GM23248 (cell line): Measurements from ENCODE around the gene PSMC5. TPM values are rescaled to one million over a fixed set of nuclear protein-coding genes. Genes with fewer than 3 reads are reported as not detected.
A peak's percentile ranks its signal among the peaks of the same experiment; 100 is the strongest.
"Not testable (repeated sequence)": the region's sequence is repeated elsewhere in the genome, so short reads cannot be mapped to it uniquely, and the experiment has no call there.

Source experiments
- DNase-seq: peaks from one replicate; pipeline ENCODE4 v3.0.0-alpha.2; 2015
- H2AFZ ChIP-seq: fragments of 200-600 bp; sonication (generic); 2 replicates; pipeline ENCODE4 v1.6.1; 2016; ENCODE audit warnings: antibody characterized with exemption
- H3F3A ChIP-seq: fragments of 200-600 bp; sonication (generic); 2 replicates; pipeline ENCODE4 v1.6.1; 2016; ENCODE audit warnings: mild to moderate bottlenecking, antibody characterized with exemption, mixed run types; ENCODE audit not compliant: insufficient read depth
- H3K27ac ChIP-seq: fragments of 200-600 bp; sonication (generic); 2 replicates; pipeline ENCODE4 v1.5.1; 2016; ENCODE audit warnings: mild to moderate bottlenecking
- H3K27me3 ChIP-seq: fragments of 200-600 bp; sonication (generic); replicated peaks from 2 replicates; pipeline ENCODE4 v1.6.1; 2016; ENCODE audit warnings: mild to moderate bottlenecking; ENCODE audit not compliant: insufficient read depth
- H3K36me3 ChIP-seq: fragments of 200-600 bp; sonication (generic); 2 replicates; pipeline ENCODE4 v1.6.1; 2016; ENCODE audit warnings: low read depth, mild to moderate bottlenecking
- H3K4me1 ChIP-seq: fragments of 200-600 bp; sonication (generic); 2 replicates; pipeline ENCODE4 v1.6.1; 2016; ENCODE audit warnings: mild to moderate bottlenecking; ENCODE audit not compliant: insufficient read depth
- H3K4me2 ChIP-seq: fragments of 200-600 bp; sonication (generic); one replicate; pipeline ENCODE4 v1.6.1; 2016; ENCODE audit warnings: mild to moderate bottlenecking; ENCODE audit not compliant: unreplicated experiment
- H3K4me3 ChIP-seq: fragments of 200-600 bp; sonication (generic); 2 replicates; pipeline ENCODE4 v1.5.1; 2016; ENCODE audit warnings: mild to moderate bottlenecking
- H3K79me2 ChIP-seq: fragments of 200-600 bp; sonication (generic); 2 replicates; pipeline ENCODE4 v1.6.1; 2016; ENCODE audit warnings: mild to moderate bottlenecking; ENCODE audit not compliant: insufficient read depth
- H3K9ac ChIP-seq: fragments of 200-600 bp; sonication (generic); 2 replicates; pipeline ENCODE4 v1.6.1; 2016; ENCODE audit warnings: mild to moderate bottlenecking
- H3K9me2 ChIP-seq: fragments of 200-600 bp; sonication (generic); 2 replicates; pipeline ENCODE4 v1.6.1; 2016; ENCODE audit warnings: mixed run types, mild to moderate bottlenecking, moderate library complexity; ENCODE audit not compliant: insufficient read depth
- H3K9me3 ChIP-seq: fragments of 200-600 bp; sonication (generic); one replicate; pipeline ENCODE4 v1.6.1; 2017; ENCODE audit warnings: low read depth
- H4K20me1 ChIP-seq: fragments of 200-600 bp; sonication (generic); 2 replicates; pipeline ENCODE4 v1.6.0; 2016; ENCODE audit not compliant: insufficient read depth
- EZH2 ChIP-seq: fragments of 200-600 bp; sonication (generic); IDR thresholded peaks from 2 replicates; pipeline ENCODE4 v1.6.1; 2018; ENCODE audit warnings: antibody characterized with exemption, mild to moderate bottlenecking; ENCODE audit not compliant: insufficient read depth, poor library complexity, severe bottlenecking
- EZH2phosphoT487 ChIP-seq: fragments of 200-600 bp; sonication (generic); IDR thresholded peaks from 2 replicates; pipeline ENCODE4 v1.6.1; 2018; ENCODE audit warnings: antibody characterized with exemption, moderate library complexity, mild to moderate bottlenecking, low read depth; ENCODE audit not compliant: insufficient read depth
- WGBS, 2 experiments: methylation state at CpG; one replicate each; pipeline ENCODE4 v1.1.6; 2015 to 2017; ENCODE audit warnings: low lambda C conversion rate in 2 of 2, low coverage in 1 of 2; ENCODE audit errors: missing lambda C conversion rate in 2 of 2; 5-methylcytosine and 5-hydroxymethylcytosine counted together
- in situ Hi-C: fragments of 300-500 bp; cut with MboI; formaldehyde crosslinking; loops from 2 replicates; pipeline ENCODE4 v1.15.0; 2020
- polyA plus RNA-seq: library from polyadenylated mRNA; unstranded; fragments of >200 nt; fragmentation: Nextera tagmentation; extraction: Ambion mirVana; gene quantifications from 2 replicates; pipeline ENCODE4 v1.2.1, GENCODE V29; 2016
- total RNA-seq: library from RNA; depleted of rRNA; stranded (reverse); fragments of >200 nt; shearing (Covaris generic); gene quantifications from 2 replicates; pipeline ENCODE4 v1.2.3, GENCODE V29; 2014

Gene PSMC5
- total and polyA plus RNA-seq, 2 experiments from 2014 or later, result 60.5 to 180 TPM

- H3K79me2 ChIP-seq, result no peaks in the 10 kb centered on the region
- H4K20me1 ChIP-seq, result no peaks in the 10 kb centered on the region
- no peak for DNase-seq
- no peak overlapping the region for H3K27ac ChIP-seq
- no peak for TF ChIP-seq EZH2phosphoT487
- no peak for TF ChIP-seq EZH2
- H3K9ac ChIP-seq, result no peak overlapping the region
- H3K9me2 ChIP-seq, result no peaks in the 10 kb centered on the region
- no peak overlapping the region for H3K4me2 ChIP-seq
- 0 out of 2 replicates have a peak, but pooled peaks cover 4% of the 10 kb centered on the region for H3K27me3 ChIP-seq
- H2AFZ ChIP-seq, result no peak overlapping the region
- no peaks in the 10 kb centered on the region for H3F3A ChIP-seq
- WGBS, 2 experiments, result 68 to 72% methylated on average over 3 of the region's 3 CpGs
- no peak overlapping the region for H3K4me3 ChIP-seq
- H3K36me3 ChIP-seq, result no peaks in the 10 kb centered on the region
- H3K9me3 ChIP-seq, result no peaks in the 10 kb centered on the region
- in situ Hi-C loops, result no loop called here
- H3K4me1 ChIP-seq, result no peaks in the 10 kb centered on the region
These were observed 32.0 kb downstream of the PSMC5 start for GRCh38 chr17:63859257-63859656.

DNA sequence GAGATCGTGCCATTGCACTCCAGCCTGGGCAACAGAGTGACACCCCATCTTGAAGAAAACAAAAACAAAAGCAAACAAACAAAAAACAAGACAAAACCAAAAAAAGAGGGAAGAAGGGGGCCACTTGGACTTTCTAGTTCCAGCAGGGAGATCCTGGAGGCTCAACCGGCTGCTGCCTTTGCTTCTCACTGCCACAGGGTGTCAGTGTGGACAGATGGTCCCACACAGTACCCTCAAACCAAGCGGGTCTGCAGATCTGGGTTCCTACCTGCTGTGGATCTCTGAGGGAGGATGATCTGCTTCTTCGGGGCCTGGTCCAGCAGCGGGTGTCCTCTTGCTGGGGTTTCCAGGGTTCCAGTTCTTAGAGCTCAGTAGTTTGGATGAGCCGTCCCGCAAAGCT lies 39.4 kb downstream of the PSMC5 start:
- in situ Hi-C loops, H3K27me3 ChIP-seq: not testable (repeated sequence)

GRCh38 chr17:63869491-63870291 lies 42.5 kb downstream of the PSMC5 start:
- H3K9ac ChIP-seq, H3K79me2 ChIP-seq, H3K4me3 ChIP-seq, H4K20me1 ChIP-seq, H3K27me3 ChIP-seq, H3K36me3 ChIP-seq, H3K9me3 ChIP-seq, H3K9me2 ChIP-seq, in situ Hi-C loops: not testable (repeated sequence)
- H3K4me1 ChIP-seq, result peaks cover 15% of the 10 kb centered on the region
- peak overlapping the region; percentile 28 for H3K4me2 ChIP-seq
- WGBS, 2 experiments, result 35 to 37% methylated on average over 9 of the region's 9 CpGs
- peaks cover 20% of the 10 kb centered on the region; the same call in 1 of the 2 replicates for H3F3A ChIP-seq
- H3K27ac ChIP-seq, result peak overlapping the region; percentile 47
- peak; percentile 42 for DNase-seq
- H2AFZ ChIP-seq, result peak overlapping the region; percentile 56

More for the DNA sequence above, 39.4 kb downstream of the PSMC5 start:
- H3K9me3 ChIP-seq, H3K27ac ChIP-seq, H2AFZ ChIP-seq, H3K9ac ChIP-seq, H4K20me1 ChIP-seq, H3K4me2 ChIP-seq, H3K4me3 ChIP-seq, H3K79me2 ChIP-seq, H3K36me3 ChIP-seq, H3K9me2 ChIP-seq: not testable (repeated sequence)
- peak; percentile 22 for DNase-seq
- H3K4me1 ChIP-seq, result peaks cover 15% of the 10 kb centered on the region
- 64 to 69% methylated on average over 7 of the region's 7 CpGs for WGBS, 2 experiments
- H3F3A ChIP-seq, result peaks cover 20% of the 10 kb centered on the region; the same call in 1 of the 2 replicates

- H3K79me2 ChIP-seq, H3K9me2 ChIP-seq, H3K4me3 ChIP-seq, H3K9ac ChIP-seq, in situ Hi-C loops, H3K27me3 ChIP-seq, H4K20me1 ChIP-seq, H3K9me3 ChIP-seq, H3K36me3 ChIP-seq: not testable (repeated sequence)
- Histone ChIP-seq H3F3A (peaks cover 20% of the 10 kb centered on the region; the same call in 1 of the 2 replicates), H3K4me1 (peaks cover 15% of the 10 kb centered on the region), H2AFZ (peak overlapping the region; percentile 56), H3K4me2 (peak overlapping the region; percentile 28), H3K27ac (peak overlapping the region; percentile 47)
- peak; percentile 24 for DNase-seq
- 33 to 37% methylated on average over 4 of the region's 4 CpGs for WGBS, 2 experiments
These were observed 43.0 kb downstream of the PSMC5 start for GRCh38 chr17:63870292-63870665.

DNA sequence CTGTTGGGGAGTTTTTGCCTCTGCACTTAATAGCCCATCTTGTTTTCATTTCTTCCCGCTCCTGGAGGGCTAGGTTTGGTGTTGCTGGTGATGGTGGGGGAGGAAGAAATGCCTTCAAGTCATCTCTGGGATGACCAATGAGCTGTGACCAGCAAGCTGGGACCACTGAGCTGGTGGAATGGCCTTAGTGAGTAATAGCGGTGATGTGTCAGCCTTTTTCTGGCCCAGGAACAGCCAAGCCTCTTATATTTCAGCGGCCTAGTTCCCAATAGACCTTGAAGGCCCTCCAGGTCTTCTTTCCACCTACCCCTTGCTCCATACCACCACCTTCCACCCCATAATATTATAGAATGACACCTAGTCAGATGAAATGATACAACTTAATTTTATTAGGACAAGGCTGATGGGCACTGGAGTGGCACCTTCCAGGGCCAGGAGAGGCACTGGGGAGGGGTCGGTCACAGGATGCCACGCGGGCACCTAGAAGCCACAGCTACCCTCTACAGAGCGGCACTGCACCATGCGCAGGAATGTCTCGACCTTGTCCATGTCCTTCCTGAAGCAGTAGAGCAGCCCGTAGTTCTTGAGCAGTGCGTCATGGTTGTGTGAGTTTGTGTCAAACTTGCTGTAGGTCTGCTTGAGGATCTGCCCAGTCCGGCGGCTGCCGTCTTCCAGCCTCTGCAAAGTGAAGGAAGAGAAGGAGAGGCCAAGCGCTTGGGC lies 44.6 kb downstream of the PSMC5 start:
- H4K20me1 ChIP-seq, H3K27me3 ChIP-seq, H3K27ac ChIP-seq, H3K9me2 ChIP-seq, H3K9me3 ChIP-seq, H3K4me2 ChIP-seq, H3K36me3 ChIP-seq, H3K9ac ChIP-seq, in situ Hi-C loops, H3K79me2 ChIP-seq, H3K4me3 ChIP-seq, H2AFZ ChIP-seq: not testable (repeated sequence)
- peaks cover 20% of the 10 kb centered on the region; the same call in 1 of the 2 replicates for H3F3A ChIP-seq
- 90 to 91% methylated on average over 14 of the region's 15 CpGs for WGBS, 2 experiments
- peak; percentile 32 for DNase-seq
- H3K4me1 ChIP-seq, result peaks cover 15% of the 10 kb centered on the region

DNA sequence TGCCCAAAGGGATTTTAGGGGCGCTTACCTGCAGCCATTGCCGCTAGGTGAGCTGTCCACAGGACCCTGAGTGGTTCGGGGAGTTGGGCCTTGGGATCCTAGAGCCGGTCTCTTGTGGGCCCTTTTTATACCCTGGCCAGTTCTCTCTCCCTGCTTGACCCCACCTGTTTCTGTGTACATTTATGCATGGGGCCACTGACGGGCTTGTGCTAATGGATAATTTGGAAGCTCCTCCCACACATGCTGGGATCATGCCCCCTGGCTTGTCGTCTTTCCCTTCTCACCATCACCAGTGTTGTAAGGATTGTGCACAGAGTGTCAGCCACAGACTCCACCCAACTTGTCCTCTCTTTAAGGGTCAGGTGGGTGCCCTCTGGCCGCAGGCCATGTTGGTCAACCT lies 46.3 kb downstream of the PSMC5 start, which contains the start of gene CSH2:
CSH2 (minus strand) TSS at position 101 of the 400 bp plus-strand sequence; CDS start at position 38, 63 bp downstream.
- H4K20me1 ChIP-seq, H3K9ac ChIP-seq, in situ Hi-C loops, H3K27me3 ChIP-seq, H3K4me3 ChIP-seq, H2AFZ ChIP-seq, H3K27ac ChIP-seq, H3K9me2 ChIP-seq, H3K9me3 ChIP-seq, H3K36me3 ChIP-seq, H3K4me2 ChIP-seq, H3K79me2 ChIP-seq, DNase-seq: not testable (repeated sequence)
- peaks cover 20% of the 10 kb centered on the region; the same call in 1 of the 2 replicates for H3F3A ChIP-seq
- 74 to 82% methylated on average over 4 of the region's 7 CpGs for WGBS, 2 experiments
- peaks cover 15% of the 10 kb centered on the region for H3K4me1 ChIP-seq
